Measurements from ENCODE around the gene MEF2D.

MEF2D gene

DNA sequence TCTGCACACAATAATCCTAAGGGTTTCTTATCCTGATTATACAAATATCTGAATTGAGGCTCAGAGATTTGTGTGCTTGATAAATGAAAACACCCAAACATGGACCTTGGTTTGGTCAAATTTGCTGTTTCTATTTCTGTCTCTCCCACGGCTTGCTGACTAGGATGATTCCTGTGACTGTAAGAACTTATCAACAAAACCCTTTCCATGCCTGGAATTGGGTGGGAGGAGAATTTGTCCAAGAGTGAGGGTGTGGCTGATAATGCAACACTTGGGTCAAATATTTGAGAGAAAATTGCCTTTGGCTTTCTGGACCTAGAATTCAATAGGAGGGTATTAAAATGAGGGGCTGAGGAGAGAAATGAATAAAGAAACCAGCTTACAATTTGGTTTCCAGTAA lies 83.6 kb downstream of the MEF2D start:
- Histone ChIP-seq H3K4me1 (ENCODE audit: insufficient read depth, low read length) (peaks cover 15% of the 10 kb centered on the region), H3K4me3 (ENCODE audit: low read length) (no peak overlapping the region), H3K27me3 (ENCODE audit: insufficient read depth, low read length) (peaks cover 82% of the 10 kb centered on the region), H3K36me3 (ENCODE audit: insufficient read depth, low read depth, low read length) (no peaks in the 10 kb centered on the region), H3K9ac (ENCODE audit: low read depth, low read length) (no peak overlapping the region), H3K9me3 (ENCODE audit: insufficient read depth, low read depth, low read length) (no peaks in the 10 kb centered on the region), H3K27ac (ENCODE audit: low read length) (no peak overlapping the region)

DNA sequence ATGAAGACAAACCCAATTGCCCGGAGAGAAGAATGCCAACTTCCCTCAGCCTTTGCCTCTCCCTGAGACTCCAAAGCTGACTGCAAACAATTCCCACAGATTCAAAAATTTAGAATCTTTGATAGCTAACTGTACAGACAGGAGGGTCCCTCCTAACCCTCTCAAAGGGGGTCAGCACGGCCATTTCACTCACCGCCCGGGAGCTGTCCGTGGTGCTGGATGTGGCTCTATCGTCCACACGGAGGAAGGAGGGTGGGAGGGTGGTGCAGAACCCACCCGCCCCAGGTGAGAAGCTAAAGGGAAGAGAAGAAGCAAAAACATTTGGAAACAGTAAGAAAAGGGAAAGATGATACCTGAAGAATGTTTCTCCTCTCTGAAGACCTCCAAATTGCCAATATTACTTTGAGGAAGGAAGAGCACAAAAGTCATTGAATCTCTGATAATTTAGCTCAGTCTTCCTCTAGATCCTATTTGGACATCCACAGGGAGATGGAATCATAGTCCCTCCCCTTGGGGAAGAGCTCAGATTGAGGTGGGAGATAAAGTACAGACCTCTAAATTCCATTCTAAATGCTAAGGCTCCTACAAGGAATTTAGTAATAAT lies 86.0 kb downstream of the MEF2D start:
- Histone ChIP-seq H3K27me3 (ENCODE audit: insufficient read depth, low read length) (peaks cover 69% of the 10 kb centered on the region), H3K9me3 (ENCODE audit: insufficient read depth, low read depth, low read length) (no peaks in the 10 kb centered on the region), H3K27ac (ENCODE audit: low read length) (no peak overlapping the region), H3K4me1 (ENCODE audit: insufficient read depth, low read length) (peaks cover 11% of the 10 kb centered on the region), H3K36me3 (ENCODE audit: insufficient read depth, low read depth, low read length) (no peaks in the 10 kb centered on the region), H3K9ac (ENCODE audit: low read depth, low read length) (no peak overlapping the region), H3K4me3 (ENCODE audit: low read length) (no peak overlapping the region)
